Sigmoid colon (tissue), 7 donors: ENCODE measurements around the gene ANKLE2. TPM values are rescaled to one million over a fixed set of nuclear protein-coding genes. Genes with fewer than 3 reads are reported as not detected.

Experiments used
- DNase-seq: peaks from one replicate; pipeline ENCODE4 v3.0.0-alpha.2; 2019
- H3K27ac ChIP-seq, 4 donors: fragments of 200-600 bp; sonication (generic); one replicate each; pipeline ENCODE4 v1.5.1; 2016 to 2019; ENCODE audit warnings: mild to moderate bottlenecking in 1 of 4
- H3K27me3 ChIP-seq, 3 donors: fragments of 200-600 bp; sonication (generic); one replicate each; pipeline ENCODE4 v1.5.1; 2019; ENCODE audit warnings: mild to moderate bottlenecking in 1 of 3
- H3K36me3 ChIP-seq, 4 donors: fragments of 200-600 bp; sonication (generic); one replicate each; pipeline ENCODE4 v1.5.1; 2016 to 2019
- H3K4me1 ChIP-seq, 4 donors: fragments of 200-600 bp; sonication (generic); one replicate each; pipeline ENCODE4 v1.5.1; 2017 to 2019
- H3K4me3 ChIP-seq, 4 donors: fragments of 200-600 bp; sonication (generic); one replicate each; pipeline ENCODE4 v1.5.1; 2017 to 2019; ENCODE audit warnings: mild to moderate bottlenecking in 2 of 4, moderate library complexity in 1 of 4
- H3K9me3 ChIP-seq, 4 donors: fragments of 200-600 bp in 3 of 4; sonication (generic) in 3 of 4; one replicate each; pipeline versions ENCODE4 v1.5.1 to v1.6.1; 2013 to 2019
- CTCF ChIP-seq, 4 experiments: fragments of 450-650 bp in 3 of 4; fragments of 200-600 bp in 1 of 4; IDR thresholded peaks; one replicate each; pipeline ENCODE4 v1.5.1; 2016 to 2019; ENCODE audit warnings: antibody characterized with exemption in 4 of 4, mild to moderate bottlenecking in 3 of 4, moderate library complexity in 2 of 4
- EP300 ChIP-seq, 4 donors: sonication (generic); formaldehyde crosslinking; IDR thresholded peaks; one replicate each; pipeline ENCODE4 v1.6.1; 2017; ENCODE audit warnings: antibody characterized with exemption in 4 of 4
- POLR2A ChIP-seq, 2 donors: fragments of 450-650 bp; IDR thresholded peaks; one replicate each; pipeline ENCODE4 v1.6.1; 2016; ENCODE audit warnings: antibody characterized with exemption in 2 of 2, mild to moderate bottlenecking in 2 of 2, moderate library complexity in 2 of 2
- POLR2AphosphoS5 ChIP-seq, 4 donors: sonication (generic); formaldehyde crosslinking; IDR thresholded peaks; one replicate each; pipeline ENCODE4 v1.6.1; 2017; ENCODE audit warnings: antibody characterized with exemption in 4 of 4
- WGBS, 2 donors: extraction: QIAGEN DNeasy Blood & Tissue Kit; methylation state at CpG; one replicate each; pipeline ENCODE4 v1.1.7; 2013; 5-methylcytosine and 5-hydroxymethylcytosine counted together
- intact Hi-C: fragments of 100-400 bp; cut with DNase I; formaldehyde crosslinking; loops from one replicate; pipeline ENCODE4 v1.15.1; 2023
- polyA plus RNA-seq, 3 donors: library from polyadenylated mRNA; stranded (reverse); fragments of 200-250 nt; gene quantifications; one replicate each; pipeline ENCODE4 v1.2.3, GENCODE V29; 2013
- total RNA-seq, 4 donors: library from RNA; depleted of rRNA; stranded (reverse); fragments of >200 nt; gene quantifications; one replicate each; pipeline ENCODE4 v1.1.0, GENCODE V29; 2016
- donor health status: healthy with polysubstance abuse.
- donor health status: Bipolar disorder and iron deficiency.
- donor health status: healthy.

The ANKLE2 gene
- total and polyA plus RNA-seq, 7 donors: 7.2 to 58.4 (median 35.9) TPM

GRCh38 chr12:132717011-132717410 lies 44.6 kb downstream of the ANKLE2 start:
- 87 to 89% methylated on average over 17 of the region's 17 CpGs for WGBS, 2 donors
- Histone ChIP-seq H3K36me3 (peaks cover 7 to 67% (median 32%) of the 10 kb centered on the region in 4 donors), H3K27ac (no peak overlapping the region), H3K27me3 (no peaks in the 10 kb centered on the region), H3K4me3 (no peak overlapping the region), H3K9me3 (no peaks in the 10 kb centered on the region), H3K4me1 (peaks cover 0 to 6% (median 5%) of the 10 kb centered on the region in 4 donors)
- intact Hi-C loops: no loop called here
- DNase-seq: no peak
- no peak for TF ChIP-seq CTCF (IDR thresholded peaks at IDR 0.05)
- TF ChIP-seq EP300 (IDR thresholded peaks at IDR 0.05): no peak
- no peak for TF ChIP-seq POLR2AphosphoS5 (IDR thresholded peaks at IDR 0.05)
- no peak for TF ChIP-seq POLR2A (IDR thresholded peaks at IDR 0.05)

GRCh38 chr12:132716356-132716755 lies 45.3 kb downstream of the ANKLE2 start:
- DNase-seq: no peak
- Histone ChIP-seq H3K27me3 (no peaks in the 10 kb centered on the region), H3K27ac (no peak overlapping the region), H3K4me1 (peaks cover 0 to 12% (median 12%) of the 10 kb centered on the region in 4 donors), H3K36me3 (peaks cover 7 to 61% (median 29%) of the 10 kb centered on the region in 4 donors), H3K4me3 (no peak overlapping the region), H3K9me3 (no peaks in the 10 kb centered on the region)
- TF ChIP-seq CTCF (IDR thresholded peaks at IDR 0.05) (no peak), POLR2AphosphoS5 (IDR thresholded peaks at IDR 0.05) (no peak), EP300 (IDR thresholded peaks at IDR 0.05) (no peak), POLR2A (IDR thresholded peaks at IDR 0.05) (no peak)
- intact Hi-C loops: no loop called here
- WGBS, 2 donors: 76 to 87% methylated on average over 11 of the region's 11 CpGs

- no peak for DNase-seq
- peaks cover 7 to 56% (median 27%) of the 10 kb centered on the region in 4 donors for H3K36me3 ChIP-seq
- no peaks in the 10 kb centered on the region for H3K9me3 ChIP-seq
- 80 to 90% methylated on average over 9 of the region's 9 CpGs for WGBS, 2 donors
- H3K27ac ChIP-seq: no peak overlapping the region
- intact Hi-C loops: no loop called here
- H3K27me3 ChIP-seq: no peaks in the 10 kb centered on the region
- TF ChIP-seq CTCF (IDR thresholded peaks at IDR 0.05): no peak
- H3K4me3 ChIP-seq: no peak overlapping the region
- H3K4me1 ChIP-seq: peaks cover 0 to 15% (median 14%) of the 10 kb centered on the region in 4 donors
These were observed 45.8 kb downstream of the ANKLE2 start for GRCh38 chr12:132715874-132716273.

- no peaks in the 10 kb centered on the region for H3K9me3 ChIP-seq
- no peak overlapping the region for H3K4me3 ChIP-seq
- H3K27ac ChIP-seq: no peak overlapping the region
- H3K27me3 ChIP-seq: no peaks in the 10 kb centered on the region
- intact Hi-C loops: no loop called here
- no peak for DNase-seq
- WGBS, 2 donors: 70 to 73% methylated on average over 2 of the region's 2 CpGs
- peaks cover 0 to 24% (median 20%) of the 10 kb centered on the region in 4 donors for H3K4me1 ChIP-seq
- peaks cover 7 to 32% (median 15%) of the 10 kb centered on the region in 4 donors for H3K36me3 ChIP-seq
- TF ChIP-seq POLR2AphosphoS5 (IDR thresholded peaks at IDR 0.05) (no peak), CTCF (IDR thresholded peaks at IDR 0.05) (no peak), POLR2A (IDR thresholded peaks at IDR 0.05) (no peak), EP300 (IDR thresholded peaks at IDR 0.05) (no peak)
These were observed 48.5 kb downstream of the ANKLE2 start for GRCh38 chr12:132713123-132713522.
